Natural killer cell (primary cell): ENCODE results near the gene FTCD. TPM values are rescaled to one million over a fixed set of nuclear protein-coding genes. Genes with fewer than 3 reads are reported as not detected.
"Not testable (repeated sequence)": the region's sequence is repeated elsewhere in the genome, so short reads cannot be mapped to it uniquely, and the experiment has no call there.

Experiments
- ATAC-seq, 3 donors: fragments of 150-1000 bp in 2 of 3; fragments of 200-7000 bp in 1 of 3; cut with Tn5 transposase; 1 replicate in 1 of 3; 2 replicates in 2 of 3; pipeline ENCODE4 v1.10.0; 2021; ENCODE audit warnings: mild to moderate bottlenecking in 2 of 3, moderate library complexity in 2 of 3
- DNase-seq, 2 donors: peaks; one replicate each; pipeline versions ENCODE4 v3.0.0 to v3.0.0-alpha.2; 2013 to 2021; ENCODE audit warnings: mixed read lengths in 1 of 2
- H3K27ac ChIP-seq: one replicate; pipeline ENCODE4 v1.5.1; 2013; ENCODE audit warnings: mild to moderate bottlenecking, low read length
- H3K27me3 ChIP-seq: one replicate; pipeline ENCODE4 v1.6.1; 2013; ENCODE audit warnings: low read length; ENCODE audit not compliant: control insufficient read depth, insufficient read depth
- H3K36me3 ChIP-seq: one replicate; pipeline ENCODE4 v1.6.1; 2013; ENCODE audit warnings: low read length; ENCODE audit not compliant: control insufficient read depth, insufficient read depth
- H3K4me1 ChIP-seq: one replicate; pipeline ENCODE4 v1.6.1; 2013; ENCODE audit warnings: low read length; ENCODE audit not compliant: control insufficient read depth, insufficient read depth
- H3K4me3 ChIP-seq: one replicate; pipeline ENCODE4 v1.5.1; 2013; ENCODE audit warnings: low read length
- H3K9me3 ChIP-seq: one replicate; pipeline ENCODE4 v1.6.1; 2013; ENCODE audit warnings: low read length; ENCODE audit not compliant: control insufficient read depth, insufficient read depth
- H3K27ac Mint-ChIP-seq, 2 donors: one replicate each; pipeline ENCODE4 v1.8.0; 2022; ENCODE audit warnings: mild to moderate bottlenecking in 2 of 2, mixed read lengths in 2 of 2, moderate library complexity in 1 of 2
- H3K27me3 Mint-ChIP-seq, 2 donors: one replicate each; pipeline ENCODE4 v1.8.0; 2022; ENCODE audit warnings: low read depth in 2 of 2, mixed read lengths in 2 of 2
- H3K36me3 Mint-ChIP-seq: one replicate; pipeline ENCODE4 v1.8.0; 2022; ENCODE audit warnings: mixed read lengths
- H3K4me1 Mint-ChIP-seq, 2 donors: one replicate each; pipeline ENCODE4 v1.8.0; 2022; ENCODE audit warnings: mixed read lengths in 2 of 2
- H3K4me3 Mint-ChIP-seq: one replicate; pipeline ENCODE4 v1.8.0; 2022; ENCODE audit warnings: mild to moderate bottlenecking, moderate library complexity, mixed read lengths
- H3K9me3 Mint-ChIP-seq, 2 donors: one replicate each; pipeline ENCODE4 v1.8.0; 2022; ENCODE audit warnings: mixed read lengths in 2 of 2
- CTCF ChIP-seq: fragments of 200-600 bp; IDR thresholded peaks from one replicate; pipeline ENCODE4 v1.8.0; 2022; ENCODE audit warnings: antibody characterized with exemption
- WGBS: methylation state at CpG from one replicate; pipeline ENCODE4 v1.1.7; 2013; ENCODE audit warnings: missing lambda C conversion rate; ENCODE audit not compliant: insufficient coverage; 5-methylcytosine and 5-hydroxymethylcytosine counted together
- intact Hi-C: fragments of 100-400 bp; cut with micrococcal nuclease; formaldehyde crosslinking; loops from one replicate; pipeline ENCODE4 v1.14.2; 2022
- total RNA-seq, 4 donors: library from RNA; stranded (reverse); fragments of 120-200 nt in 1 of 4; gene quantifications; one replicate each; pipeline versions ENCODE4 v1.2.3 to v1.2.4, GENCODE V29; 2013 to 2022

The FTCD gene
- total RNA-seq, 3 donors from 2014 or later (not counting 1 experiment from before 2014, with no cell fraction given): 0.34 TPM; not detected in 2

DNA sequence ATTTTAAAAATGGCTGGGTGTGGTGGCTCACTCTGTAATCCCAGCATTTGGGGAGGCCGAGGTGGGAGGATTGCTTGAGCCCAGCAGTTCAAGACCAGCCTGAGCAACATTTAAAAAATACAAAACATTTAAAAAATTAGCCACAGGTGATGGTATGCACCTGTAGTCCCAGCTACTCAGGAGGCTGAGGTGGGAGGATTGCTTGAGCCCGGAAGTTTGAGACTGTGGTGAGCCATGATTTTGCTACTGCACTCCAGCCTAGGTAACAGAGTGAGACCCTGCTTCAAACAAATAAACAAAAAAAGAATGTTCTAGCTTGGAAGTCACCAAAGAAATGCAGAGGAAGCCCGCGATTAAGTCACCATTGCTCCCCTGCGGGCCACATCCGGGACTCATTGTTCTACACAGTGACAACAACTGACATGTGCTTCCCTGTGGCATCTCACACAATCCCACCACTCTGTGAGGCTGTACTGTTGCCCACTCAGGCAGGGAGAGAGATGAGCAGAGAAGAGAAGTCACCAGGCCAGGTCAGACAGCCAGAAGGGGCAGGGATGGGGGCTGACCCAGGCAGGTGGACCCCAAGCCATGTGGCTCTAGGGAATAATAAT, 47.3 kb upstream of the FTCD start:
- TF ChIP-seq CTCF: no peak
- Mint-ChIP-seq H3K9me3 (no peaks in the 10 kb centered on the region), H3K27me3 (no peaks in the 10 kb centered on the region), H3K36me3 (peaks cover 23% of the 10 kb centered on the region), H3K4me1 (peaks cover 7 to 13% of the 10 kb centered on the region in 2 donors), H3K27ac (peak overlapping the region in 1 of 2 donors; percentile 19), H3K4me3 (no peak overlapping the region)
- 99% methylated on average over 6 of the region's 6 CpGs for WGBS
- no peaks in the 10 kb centered on the region for H3K9me3 ChIP-seq
- ATAC-seq (no peak), DNase-seq (no peak)
- H3K27me3 ChIP-seq: no peaks in the 10 kb centered on the region
- H3K4me1 ChIP-seq: no peaks in the 10 kb centered on the region
- peaks cover 11% of the 10 kb centered on the region for H3K36me3 ChIP-seq
- H3K27ac ChIP-seq: no peak overlapping the region
- no peak overlapping the region for H3K4me3 ChIP-seq
- intact Hi-C loops: no loop called here

DNA sequence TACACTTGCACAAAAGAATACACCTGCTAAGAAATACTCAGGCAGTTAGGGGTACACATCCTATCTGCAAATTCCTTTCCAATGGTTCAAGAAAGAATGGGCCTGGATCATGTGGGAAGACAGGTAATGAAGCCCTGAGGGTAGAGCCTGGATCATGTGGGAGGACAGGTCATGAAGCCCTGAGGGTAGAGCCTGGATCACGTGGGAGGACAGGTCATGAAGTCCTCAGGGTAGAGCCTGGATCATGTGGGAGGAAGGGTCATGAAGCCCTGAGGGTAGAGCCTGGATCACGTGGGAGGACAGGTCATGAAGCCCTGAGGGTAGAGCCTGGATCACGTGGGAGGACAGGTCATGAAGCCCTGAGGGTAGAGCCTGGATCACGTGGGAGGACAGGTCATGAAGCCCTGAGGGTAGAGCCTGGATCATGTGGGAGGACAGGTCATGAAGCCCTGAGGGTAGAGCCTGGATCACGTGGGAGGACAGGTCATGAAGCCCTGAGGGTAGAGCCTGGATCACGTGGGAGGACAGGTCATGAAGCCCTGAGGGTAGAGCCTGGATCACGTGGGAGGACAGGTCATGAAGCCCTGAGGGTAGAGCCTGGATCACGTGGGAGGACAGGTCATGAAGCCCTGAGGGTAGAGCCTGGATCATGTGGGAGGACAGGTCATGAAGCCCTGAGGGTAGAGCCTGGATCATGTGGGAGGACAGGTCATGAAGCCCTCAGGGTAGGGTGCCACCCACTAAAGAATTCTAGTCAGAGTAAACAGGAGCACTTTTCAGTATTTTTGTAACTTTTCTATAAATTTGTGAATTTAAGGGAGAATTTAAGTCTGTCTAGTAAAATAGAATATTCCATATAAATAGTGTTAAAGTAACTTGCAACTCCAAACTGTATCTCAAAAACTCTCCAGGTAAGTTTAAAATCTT, 45.8 kb upstream of the FTCD start:
- ATAC-seq, H3K36me3 ChIP-seq, H3K9me3 Mint-ChIP-seq, H3K27me3 ChIP-seq, H3K4me3 Mint-ChIP-seq, H3K27ac ChIP-seq, intact Hi-C loops, H3K27me3 Mint-ChIP-seq, DNase-seq, H3K9me3 ChIP-seq, H3K4me3 ChIP-seq, H3K4me1 ChIP-seq: not testable (repeated sequence)
- WGBS: 96% methylated on average over 2 of the region's 8 CpGs
- H3K36me3 Mint-ChIP-seq: peaks cover 23% of the 10 kb centered on the region
- H3K27ac Mint-ChIP-seq: peak overlapping the region in 1 of 2 donors; percentile 18
- H3K4me1 Mint-ChIP-seq: peaks cover 7 to 13% of the 10 kb centered on the region in 2 donors

GRCh38 chr21:46199436-46200373, 44.3 kb upstream of the FTCD start:
- Mint-ChIP-seq H3K36me3 (peaks cover 23% of the 10 kb centered on the region), H3K27ac (peak overlapping the region; percentile 45 to 50), H3K4me3 (no peak overlapping the region), H3K4me1 (peaks cover 7 to 13% of the 10 kb centered on the region in 2 donors), H3K9me3 (no peaks in the 10 kb centered on the region), H3K27me3 (no peaks in the 10 kb centered on the region)
- no peak for TF ChIP-seq CTCF
- intact Hi-C loops: no loop called here
- Histone ChIP-seq H3K36me3 (peaks cover 15% of the 10 kb centered on the region), H3K4me1 (no peaks in the 10 kb centered on the region), H3K27me3 (no peaks in the 10 kb centered on the region), H3K9me3 (no peaks in the 10 kb centered on the region), H3K4me3 (no peak overlapping the region), H3K27ac (no peak overlapping the region)
- ATAC-seq (peak in 2 of 3 donors; percentile 40 to 63), DNase-seq (no peak)
- 82% methylated on average over 10 of the region's 13 CpGs for WGBS
